CD8-positive, alpha-beta memory T cell (primary cell): ENCODE measurements around the gene CFAP74. TPM values are rescaled to one million over a fixed set of nuclear protein-coding genes. Genes with fewer than 3 reads are reported as not detected.

Experiments used
- CTCF ChIA-PET: fragments of 350-600 bp; sonication (Branson Sonifier 250); formaldehyde crosslinking; loops from one replicate; lab custom pipeline; 2021; ENCODE audit warnings: antibody characterized with exemption; lab: Charles Lee
- POLR2A ChIA-PET: fragments of 350-600 bp; sonication (Branson Sonifier 250); formaldehyde crosslinking; loops from one replicate; lab custom pipeline; 2021; ENCODE audit warnings: antibody characterized with exemption; lab: Charles Lee
- DNase-seq, 5 donors: peaks; one replicate each; pipeline versions ENCODE4 v3.0.0 to v3.0.0-alpha.2; 2020 to 2022; ENCODE audit warnings: mixed read lengths in 1 of 5
- H3K27ac ChIP-seq: one replicate; pipeline ENCODE4 v1.7.0; 2013; ENCODE audit warnings: low read depth, mild to moderate bottlenecking, low read length, moderate library complexity
- H3K27me3 ChIP-seq: 2 replicates; pipeline ENCODE4 v1.7.0; 2013; ENCODE audit warnings: low read length, mild to moderate bottlenecking; ENCODE audit not compliant: insufficient read depth, poor library complexity, severe bottlenecking
- H3K36me3 ChIP-seq: 2 replicates; pipeline ENCODE4 v1.7.0; 2013; ENCODE audit warnings: mild to moderate bottlenecking, low read length, moderate library complexity; ENCODE audit not compliant: insufficient read depth
- H3K4me1 ChIP-seq: 2 replicates; pipeline ENCODE4 v1.7.0; 2013; ENCODE audit warnings: mild to moderate bottlenecking, low read length, moderate library complexity; ENCODE audit not compliant: insufficient read depth
- H3K4me3 ChIP-seq: 2 replicates; pipeline ENCODE4 v1.7.0; 2013; ENCODE audit warnings: mild to moderate bottlenecking, low read length
- H3K9me3 ChIP-seq: 2 replicates; pipeline ENCODE4 v1.7.0; 2013; ENCODE audit warnings: mild to moderate bottlenecking, low read length
- H3K27ac Mint-ChIP-seq, 8 donors: one replicate each; pipeline ENCODE4 v1.8.0; 2020 to 2021; ENCODE audit warnings: mixed read lengths in 8 of 8, mild to moderate bottlenecking in 6 of 8, inconsistent platforms in 3 of 8, moderate library complexity in 3 of 8
- H3K27me3 Mint-ChIP-seq, 2 donors: one replicate each; pipeline ENCODE4 v1.8.0; 2020 to 2021; ENCODE audit warnings: mixed read lengths in 2 of 2, mild to moderate bottlenecking in 1 of 2, moderate library complexity in 1 of 2
- H3K36me3 Mint-ChIP-seq, 3 donors: one replicate each; pipeline ENCODE4 v1.8.0; 2020 to 2021; ENCODE audit warnings: mixed read lengths in 3 of 3, inconsistent platforms in 1 of 3, mild to moderate bottlenecking in 1 of 3
- H3K4me1 Mint-ChIP-seq, 3 donors: one replicate each; pipeline ENCODE4 v1.8.0; 2020 to 2021; ENCODE audit warnings: mixed read lengths in 3 of 3, inconsistent platforms in 1 of 3, mild to moderate bottlenecking in 1 of 3
- H3K4me3 Mint-ChIP-seq, 7 donors: one replicate each; pipeline ENCODE4 v1.8.0; 2020 to 2021; ENCODE audit warnings: mixed read lengths in 7 of 7, mild to moderate bottlenecking in 6 of 7, moderate library complexity in 4 of 7, inconsistent platforms in 2 of 7
- H3K9me3 Mint-ChIP-seq, 5 donors: one replicate each; pipeline ENCODE4 v1.8.0; 2020 to 2022; ENCODE audit warnings: mixed read lengths in 5 of 5, mild to moderate bottlenecking in 3 of 5, moderate library complexity in 2 of 5, inconsistent platforms in 1 of 5
- polyA plus RNA-seq: library from polyadenylated mRNA; unstranded; fragments of 300-500 nt; fragmentation: Illumina TruSeq; gene quantifications from one replicate; pipeline ENCODE4 v1.2.3, GENCODE V29; 2021
- total RNA-seq, 2 experiments: library from RNA; stranded (reverse); gene quantifications; one replicate each; pipeline ENCODE4 v1.2.3, GENCODE V29; 2021

Gene CFAP74
- total and polyA plus RNA-seq, 3 experiments from 2014 or later, result not detected

DNA sequence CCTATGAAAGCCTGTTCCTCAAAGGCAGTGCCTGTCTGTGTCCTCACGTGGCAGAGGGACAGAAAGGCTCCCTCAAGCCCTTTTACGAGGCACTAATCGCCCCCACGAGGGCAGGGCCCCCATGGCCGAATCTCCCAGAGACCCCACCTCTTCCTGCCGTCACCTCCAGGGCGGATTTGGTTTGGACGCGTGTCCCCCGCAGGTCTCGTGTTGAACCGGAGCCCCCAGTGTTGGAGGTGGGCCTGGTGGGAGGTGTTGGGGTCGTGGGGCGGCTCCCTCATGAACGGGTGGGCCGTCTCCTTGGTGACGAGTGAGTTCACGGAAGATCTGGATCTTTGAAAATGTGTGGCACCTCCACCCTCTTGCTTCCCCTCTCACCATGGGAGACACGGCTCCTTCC is 27.6 kb downstream of the CFAP74 start:
- no peak overlapping the region for H3K4me3 ChIP-seq
- H3K4me1 ChIP-seq, result no peaks in the 10 kb centered on the region
- no peak for DNase-seq
- Mint-ChIP-seq H3K9me3 (no peaks in the 10 kb centered on the region), H3K27ac (no peak overlapping the region), H3K27me3 (peaks cover 0 to 17% of the 10 kb centered on the region in 2 donors), H3K36me3 (no peaks in the 10 kb centered on the region), H3K4me3 (no peak overlapping the region), H3K4me1 (no peaks in the 10 kb centered on the region)
- POLR2A ChIA-PET, result no interaction called here
- H3K27me3 ChIP-seq, result no peaks in the 10 kb centered on the region
- no peaks in the 10 kb centered on the region for H3K36me3 ChIP-seq
- H3K27ac ChIP-seq, result no peak overlapping the region
- H3K9me3 ChIP-seq, result no peaks in the 10 kb centered on the region
- CTCF ChIA-PET, result no interaction called here

GRCh38 chr1:1975535-1975934 is 28.1 kb downstream of the CFAP74 start:
- Histone ChIP-seq H3K27ac (no peak overlapping the region), H3K4me3 (no peak overlapping the region), H3K9me3 (no peaks in the 10 kb centered on the region), H3K4me1 (no peaks in the 10 kb centered on the region), H3K36me3 (no peaks in the 10 kb centered on the region), H3K27me3 (no peaks in the 10 kb centered on the region)
- DNase-seq, result no peak
- Mint-ChIP-seq H3K36me3 (no peaks in the 10 kb centered on the region), H3K27ac (no peak overlapping the region), H3K9me3 (no peaks in the 10 kb centered on the region), H3K4me1 (no peaks in the 10 kb centered on the region), H3K4me3 (no peak overlapping the region), H3K27me3 (peaks cover 0 to 17% of the 10 kb centered on the region in 2 donors)
- ChIA-PET CTCF (no interaction called here), POLR2A (no interaction called here)

DNA sequence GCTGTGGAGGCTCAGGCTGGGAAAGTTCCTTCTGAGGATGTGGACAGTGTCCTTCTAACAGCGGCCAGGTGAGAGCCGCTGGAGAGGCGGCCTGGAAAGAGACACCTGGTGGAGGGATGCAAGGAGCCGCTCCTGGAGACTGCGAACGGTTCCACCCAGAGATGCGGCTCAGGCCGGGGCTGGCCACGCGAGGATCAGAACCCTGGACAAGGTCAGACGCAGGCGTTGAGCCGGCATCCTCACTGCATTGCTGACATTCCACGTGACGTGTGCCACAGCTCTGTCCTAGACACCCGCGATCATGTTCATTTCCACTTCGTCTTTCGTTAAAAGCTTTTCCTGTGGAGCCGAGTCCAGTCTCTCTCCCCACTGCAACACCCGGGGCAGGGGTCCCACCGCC is 28.8 kb downstream of the CFAP74 start:
- Histone ChIP-seq H3K9me3 (no peaks in the 10 kb centered on the region), H3K4me1 (no peaks in the 10 kb centered on the region), H3K27me3 (no peaks in the 10 kb centered on the region), H3K27ac (no peak overlapping the region), H3K4me3 (no peak overlapping the region), H3K36me3 (no peaks in the 10 kb centered on the region)
- H3K9me3 Mint-ChIP-seq, result no peaks in the 10 kb centered on the region
- DNase-seq, result no peak
- POLR2A ChIA-PET, result no interaction called here
- peaks cover 0 to 17% of the 10 kb centered on the region in 2 donors for H3K27me3 Mint-ChIP-seq
- H3K36me3 Mint-ChIP-seq, result no peaks in the 10 kb centered on the region
- CTCF ChIA-PET, result no interaction called here
- H3K4me1 Mint-ChIP-seq, result no peaks in the 10 kb centered on the region
- no peak overlapping the region for H3K27ac Mint-ChIP-seq
- no peak overlapping the region for H3K4me3 Mint-ChIP-seq

DNA sequence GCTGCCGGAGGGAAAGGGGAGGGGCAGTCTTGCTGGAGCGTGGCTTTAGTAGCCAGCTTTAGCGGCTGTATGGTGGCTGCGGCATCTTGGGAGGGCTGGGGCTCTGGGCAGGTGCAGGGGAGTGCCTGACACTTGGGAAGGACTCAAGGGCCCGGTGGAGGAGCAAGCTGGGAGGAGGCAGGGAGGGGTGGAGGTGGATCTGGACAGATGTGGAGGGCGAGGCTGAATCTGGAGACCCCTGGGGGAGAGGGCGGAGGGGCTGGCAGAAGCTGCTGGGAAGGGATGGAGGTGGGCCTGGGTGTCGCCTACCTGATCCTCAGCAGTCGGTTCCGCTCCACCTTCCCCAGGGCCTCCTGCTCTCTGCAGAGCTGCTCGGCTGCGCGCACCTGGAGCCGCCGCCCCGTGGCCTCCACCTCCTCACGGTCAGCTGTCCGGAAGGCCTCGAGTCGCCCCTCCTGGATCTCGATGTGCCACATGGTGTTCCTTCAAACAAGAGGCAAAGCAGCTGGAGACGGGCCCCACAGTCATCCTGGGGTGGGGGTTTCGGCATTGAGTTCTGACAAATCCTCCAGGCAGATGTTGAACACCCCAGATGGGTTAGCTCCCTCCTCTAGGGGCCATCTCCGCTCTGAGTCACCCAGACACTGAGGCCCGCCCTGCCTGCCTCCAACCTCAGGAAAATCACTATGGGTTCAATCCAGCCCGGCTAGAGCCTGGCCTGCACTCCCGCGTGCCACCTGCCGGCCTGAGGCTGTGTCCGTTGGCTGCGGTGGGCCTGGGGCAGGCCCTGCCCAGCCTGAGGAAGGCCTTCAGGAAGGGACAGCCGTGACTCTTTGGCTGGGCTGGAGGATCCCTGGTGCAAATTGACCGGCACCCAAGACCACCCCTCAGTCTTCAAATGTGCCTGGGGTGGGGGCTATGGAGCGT is 29.6 kb downstream of the CFAP74 start:
- CTCF ChIA-PET, result interaction anchor here (0.9 kb wide), 1 partner anchor 15 kb away, joined by 3 read pairs; no protein-coding TSS in a partner anchor
- Histone ChIP-seq H3K9me3 (no peaks in the 10 kb centered on the region), H3K4me1 (no peaks in the 10 kb centered on the region), H3K36me3 (no peaks in the 10 kb centered on the region), H3K4me3 (no peak overlapping the region), H3K27ac (no peak overlapping the region), H3K27me3 (no peaks in the 10 kb centered on the region)
- Mint-ChIP-seq H3K27me3 (peaks cover 0 to 17% of the 10 kb centered on the region in 2 donors), H3K27ac (no peak overlapping the region), H3K4me1 (no peaks in the 10 kb centered on the region), H3K4me3 (no peak overlapping the region), H3K36me3 (no peaks in the 10 kb centered on the region), H3K9me3 (no peaks in the 10 kb centered on the region)
- DNase-seq, result no peak
- POLR2A ChIA-PET, result no interaction called here

GRCh38 chr1:1972976-1973715 is 30.4 kb downstream of the CFAP74 start:
- Mint-ChIP-seq H3K4me1 (no peaks in the 10 kb centered on the region), H3K36me3 (no peaks in the 10 kb centered on the region), H3K27me3 (peaks cover 0 to 17% of the 10 kb centered on the region in 2 donors), H3K4me3 (no peak overlapping the region), H3K27ac (no peak overlapping the region), H3K9me3 (no peaks in the 10 kb centered on the region)
- ChIA-PET POLR2A (no interaction called here), CTCF (interaction anchor here (0.9 kb wide), 1 partner anchor 14 kb away, joined by 3 read pairs; no protein-coding TSS in a partner anchor)
- Histone ChIP-seq H3K27ac (no peak overlapping the region), H3K9me3 (no peaks in the 10 kb centered on the region), H3K4me1 (no peaks in the 10 kb centered on the region), H3K27me3 (no peaks in the 10 kb centered on the region), H3K36me3 (no peaks in the 10 kb centered on the region), H3K4me3 (no peak overlapping the region)
- DNase-seq, result no peak

DNA sequence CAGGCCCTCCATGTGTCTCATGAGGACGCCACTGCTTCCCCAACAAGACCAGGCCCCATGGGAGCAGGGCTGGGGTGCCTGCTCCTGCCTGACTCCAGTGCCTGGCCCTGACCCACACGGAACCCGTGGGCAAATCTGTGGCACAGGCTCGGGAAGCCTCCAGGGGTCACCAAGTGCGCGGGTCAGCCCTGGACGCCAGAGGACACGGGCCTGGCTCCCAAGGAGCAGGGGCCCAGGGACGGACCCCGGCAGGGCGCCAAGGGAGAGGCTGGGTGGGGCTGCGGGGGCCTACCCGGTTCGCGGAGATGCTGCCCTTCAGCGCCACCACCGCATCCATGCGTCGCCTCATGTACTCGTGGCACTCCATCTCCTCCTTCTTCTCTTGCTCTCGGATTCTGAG is 31.9 kb downstream of the CFAP74 start:
- Histone ChIP-seq H3K27ac (no peak overlapping the region), H3K36me3 (no peaks in the 10 kb centered on the region), H3K9me3 (no peaks in the 10 kb centered on the region), H3K27me3 (no peaks in the 10 kb centered on the region), H3K4me1 (no peaks in the 10 kb centered on the region), H3K4me3 (no peak overlapping the region)
- no peak for DNase-seq
- POLR2A ChIA-PET, result no interaction called here
- peaks cover 2 to 17% of the 10 kb centered on the region in 2 donors for H3K27me3 Mint-ChIP-seq
- no peaks in the 10 kb centered on the region for H3K9me3 Mint-ChIP-seq
- CTCF ChIA-PET, result no interaction called here
- no peak overlapping the region for H3K4me3 Mint-ChIP-seq
- no peaks in the 10 kb centered on the region for H3K4me1 Mint-ChIP-seq
- peaks cover 0 to 2% (median 0%) of the 10 kb centered on the region in 3 donors for H3K36me3 Mint-ChIP-seq
- no peak overlapping the region for H3K27ac Mint-ChIP-seq

GRCh38 chr1:1971017-1971416 is 32.6 kb downstream of the CFAP74 start:
- H3K4me1 Mint-ChIP-seq, result no peaks in the 10 kb centered on the region
- Histone ChIP-seq H3K9me3 (no peaks in the 10 kb centered on the region), H3K4me3 (no peak overlapping the region), H3K4me1 (no peaks in the 10 kb centered on the region), H3K27ac (no peak overlapping the region), H3K27me3 (no peaks in the 10 kb centered on the region), H3K36me3 (no peaks in the 10 kb centered on the region)
- no peak overlapping the region for H3K4me3 Mint-ChIP-seq
- CTCF ChIA-PET, result no interaction called here
- no peak for DNase-seq
- peaks cover 0 to 2% (median 0%) of the 10 kb centered on the region in 3 donors for H3K36me3 Mint-ChIP-seq
- no peaks in the 10 kb centered on the region for H3K9me3 Mint-ChIP-seq
- peak overlapping the region in 1 of 8 donors; percentile 18 for H3K27ac Mint-ChIP-seq
- H3K27me3 Mint-ChIP-seq, result peaks cover 2 to 17% of the 10 kb centered on the region in 2 donors
- POLR2A ChIA-PET, result no interaction called here
